Liver (tissue), 9 donors: ENCODE measurements around the gene PPP1R9A. TPM values are rescaled to one million over a fixed set of nuclear protein-coding genes. Genes with fewer than 3 reads are reported as not detected.

Source experiments
- DNase-seq: peaks from one replicate; pipeline ENCODE4 v3.0.0-alpha.2; 2017; ENCODE audit warnings: low spot score
- H3K27ac ChIP-seq, 2 donors: one replicate each; pipeline ENCODE4 v1.7.0; 2013; ENCODE audit warnings: inconsistent platforms in 2 of 2, low read length in 2 of 2, control low read depth in 1 of 2, low read depth in 1 of 2, mild to moderate bottlenecking in 1 of 2
- H3K27me3 ChIP-seq, 4 donors: one replicate each; pipeline versions ENCODE4 v1.6.1 to v1.7.0; 2013; ENCODE audit warnings: low read length in 3 of 4, inconsistent platforms in 1 of 4, mild to moderate bottlenecking in 1 of 4, moderate library complexity in 1 of 4; ENCODE audit not compliant: control insufficient read depth in 4 of 4, insufficient read depth in 4 of 4
- H3K36me3 ChIP-seq, 4 donors: one replicate each; pipeline versions ENCODE4 v1.6.1 to v1.7.0; 2013; ENCODE audit warnings: low read length in 3 of 4, mild to moderate bottlenecking in 3 of 4, low read depth in 1 of 4, moderate library complexity in 1 of 4; ENCODE audit not compliant: control insufficient read depth in 4 of 4, insufficient read depth in 3 of 4
- H3K4me1 ChIP-seq, 4 donors: one replicate each; pipeline versions ENCODE4 v1.6.1 to v1.7.0; 2013; ENCODE audit warnings: low read length in 3 of 4, mild to moderate bottlenecking in 3 of 4, moderate library complexity in 1 of 4; ENCODE audit not compliant: control insufficient read depth in 4 of 4, insufficient read depth in 4 of 4
- H3K4me3 ChIP-seq, 3 donors: one replicate each; pipeline versions ENCODE4 v1.6.1 to v1.7.0; 2013; ENCODE audit warnings: low read length in 3 of 3, control low read depth in 1 of 3, low read depth in 1 of 3, mild to moderate bottlenecking in 1 of 3
- H3K9ac ChIP-seq, 2 donors: one replicate each; pipeline ENCODE4 v1.7.0; 2013; ENCODE audit warnings: low read length in 2 of 2, mild to moderate bottlenecking in 2 of 2, moderate library complexity in 2 of 2, control low read depth in 1 of 2, low read depth in 1 of 2
- H3K9me3 ChIP-seq, 4 donors: one replicate each; pipeline versions ENCODE4 v1.6.1 to v1.7.0; 2013; ENCODE audit warnings: low read length in 3 of 4; ENCODE audit not compliant: control insufficient read depth in 4 of 4
- FOXA1 ChIP-seq: IDR thresholded peaks from 2 replicates; pipeline ENCODE4 v1.6.1; 2016; ENCODE audit warnings: antibody characterized with exemption
- GABPA ChIP-seq, 2 donors: IDR thresholded peaks in 1 of 2; conservative IDR thresholded peaks in 1 of 2; 2 replicates each; pipeline ENCODE4 v1.6.1; 2016; ENCODE audit warnings: antibody characterized with exemption in 2 of 2, mild to moderate bottlenecking in 1 of 2, moderate library complexity in 1 of 2
- HNF4A ChIP-seq, 2 donors: conservative IDR thresholded peaks; 2 replicates each; pipeline ENCODE4 v1.6.1; 2016; ENCODE audit warnings: antibody characterized with exemption in 2 of 2, mild to moderate bottlenecking in 2 of 2
- HNF4G ChIP-seq: IDR thresholded peaks from 2 replicates; pipeline ENCODE4 v1.6.1; 2016; ENCODE audit warnings: antibody characterized with exemption
- JUND ChIP-seq, 2 donors: IDR thresholded peaks; 2 replicates each; pipeline ENCODE4 v1.6.1; 2016; ENCODE audit warnings: antibody characterized with exemption in 2 of 2
- RAD21 ChIP-seq, 2 donors: IDR thresholded peaks; 2 replicates each; pipeline ENCODE4 v1.6.1; 2016; ENCODE audit warnings: antibody characterized with exemption in 2 of 2, mild to moderate bottlenecking in 2 of 2
- RXRA ChIP-seq, 2 donors: IDR thresholded peaks; 2 replicates each; pipeline ENCODE4 v1.6.1; 2017 to 2018; ENCODE audit warnings: antibody characterized with exemption in 2 of 2, mild to moderate bottlenecking in 1 of 2
- SP1 ChIP-seq: IDR thresholded peaks from 2 replicates; pipeline ENCODE4 v1.6.1; 2018; ENCODE audit warnings: antibody characterized with exemption, mild to moderate bottlenecking
- YY1 ChIP-seq: IDR thresholded peaks from 2 replicates; pipeline ENCODE4 v1.6.1; 2016; ENCODE audit warnings: antibody characterized with exemption, mild to moderate bottlenecking
- WGBS: extraction: QIAGEN DNeasy Blood & Tissue Kit; methylation state at CpG from one replicate; pipeline ENCODE4 v1.1.7; 2013; 5-methylcytosine and 5-hydroxymethylcytosine counted together
- polyA plus RNA-seq, 2 donors: library from polyadenylated mRNA; stranded (reverse) in 1 of 2; unstranded in 1 of 2; fragments of 200-250 nt in 1 of 2; fragments of >200 nt in 1 of 2; fragmentation: Nextera tagmentation in 1 of 2; extraction: Ambion mirVana in 1 of 2; gene quantifications; one replicate each; pipeline versions ENCODE4 v1.2.1 to v1.2.3, GENCODE V29; 2013 to 2015
- total RNA-seq, 2 donors: library from RNA; depleted of rRNA; stranded (reverse); fragments of >200 nt; gene quantifications; one replicate each; pipeline ENCODE4 v1.2.3, GENCODE V29; 2014
- TF ChIP-seq, protein P1 (sequence below): IDR thresholded peaks from 2 replicates; pipeline ENCODE4 v1.6.1; 2016; ENCODE audit warnings: antibody characterized with exemption
- TF ChIP-seq, protein P2 (sequence below): IDR thresholded peaks from 2 replicates; pipeline ENCODE4 v1.6.1; 2016; ENCODE audit warnings: antibody characterized with exemption
- TF ChIP-seq, protein P3 (sequence below): fragments of 150-350 bp; IDR thresholded peaks from 2 replicates; pipeline ENCODE4 v1.5.1; 2017; ENCODE audit warnings: improper control_type of control experiment, low read depth, low read length; ENCODE audit not compliant: missing input control
- TF ChIP-seq, protein P4 (sequence below): IDR thresholded peaks from 2 replicates; pipeline ENCODE4 v1.6.1; 2016; ENCODE audit warnings: antibody characterized with exemption, mild to moderate bottlenecking
- TF ChIP-seq, protein P5 (sequence below): IDR thresholded peaks from 2 replicates; pipeline ENCODE4 v1.6.1; 2016; ENCODE audit warnings: antibody characterized with exemption
- donor health status: healthy.
- donor health status: healthy.
- donor health status: healthy.
- donor health status: healthy.
- donor health status: healthy.

PPP1R9A gene
- total and polyA plus RNA-seq, 4 donors: 0.17 to 5.4 (median 2.7) TPM

DNA sequence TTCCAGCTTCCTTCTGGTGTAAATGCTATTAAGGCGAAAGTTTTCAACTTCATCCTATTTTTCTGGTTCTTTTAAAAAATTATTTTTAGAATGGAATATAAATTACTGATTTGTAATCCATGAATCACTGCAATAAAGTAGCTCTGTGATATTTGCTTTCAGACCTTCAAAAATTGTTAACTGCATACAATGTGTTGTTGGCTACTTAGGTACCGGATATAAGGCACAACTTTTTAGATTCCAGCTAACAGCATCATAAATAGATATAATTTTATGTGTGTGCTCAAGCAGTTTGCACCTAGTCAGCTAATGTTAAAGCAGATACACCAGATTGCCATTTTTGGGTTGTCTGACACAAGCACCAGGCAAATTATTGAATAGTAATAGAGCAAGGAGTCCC lies 358.2 kb downstream of the PPP1R9A start:
- H3K27me3 ChIP-seq: no peaks in the 10 kb centered on the region

DNA sequence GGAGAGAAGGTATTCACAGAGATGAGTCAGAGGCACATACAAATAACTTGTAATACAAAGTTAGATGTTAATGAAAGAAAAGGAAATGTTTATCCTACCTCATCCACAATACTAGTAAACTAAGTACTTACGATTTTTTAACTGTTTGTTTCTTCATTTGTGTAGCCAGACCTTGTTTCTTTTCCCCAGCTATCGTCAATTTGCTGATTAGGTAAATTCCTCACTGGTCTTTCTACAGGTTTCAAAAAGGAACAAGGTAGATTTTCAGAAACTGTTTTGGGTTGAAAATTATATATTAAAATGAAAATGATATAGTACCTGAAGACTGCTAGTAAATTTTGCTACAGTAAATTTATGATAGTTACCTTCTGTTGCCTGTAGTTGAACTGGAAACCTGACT lies 360.4 kb downstream of the PPP1R9A start:
- Histone ChIP-seq H3K9me3 (no peaks in the 10 kb centered on the region), H3K4me1 (no peaks in the 10 kb centered on the region), H3K4me3 (no peak overlapping the region), H3K9ac (no peak overlapping the region), H3K36me3 (no peaks in the 10 kb centered on the region), H3K27ac (no peak overlapping the region), H3K27me3 (no peaks in the 10 kb centered on the region)
- no peak for DNase-seq
- WGBS: 91% methylated on average over 2 of the region's 2 CpGs
- TF ChIP-seq SP1: no peak
- TF ChIP-seq HNF4G: no peak
- TF ChIP-seq, protein P1, sequence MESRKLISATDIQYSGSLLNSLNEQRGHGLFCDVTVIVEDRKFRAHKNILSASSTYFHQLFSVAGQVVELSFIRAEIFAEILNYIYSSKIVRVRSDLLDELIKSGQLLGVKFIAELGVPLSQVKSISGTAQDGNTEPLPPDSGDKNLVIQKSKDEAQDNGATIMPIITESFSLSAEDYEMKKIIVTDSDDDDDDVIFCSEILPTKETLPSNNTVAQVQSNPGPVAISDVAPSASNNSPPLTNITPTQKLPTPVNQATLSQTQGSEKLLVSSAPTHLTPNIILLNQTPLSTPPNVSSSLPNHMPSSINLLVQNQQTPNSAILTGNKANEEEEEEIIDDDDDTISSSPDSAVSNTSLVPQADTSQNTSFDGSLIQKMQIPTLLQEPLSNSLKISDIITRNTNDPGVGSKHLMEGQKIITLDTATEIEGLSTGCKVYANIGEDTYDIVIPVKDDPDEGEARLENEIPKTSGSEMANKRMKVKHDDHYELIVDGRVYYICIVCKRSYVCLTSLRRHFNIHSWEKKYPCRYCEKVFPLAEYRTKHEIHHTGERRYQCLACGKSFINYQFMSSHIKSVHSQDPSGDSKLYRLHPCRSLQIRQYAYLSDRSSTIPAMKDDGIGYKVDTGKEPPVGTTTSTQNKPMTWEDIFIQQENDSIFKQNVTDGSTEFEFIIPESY: no peak
- TF ChIP-seq, protein P2, sequence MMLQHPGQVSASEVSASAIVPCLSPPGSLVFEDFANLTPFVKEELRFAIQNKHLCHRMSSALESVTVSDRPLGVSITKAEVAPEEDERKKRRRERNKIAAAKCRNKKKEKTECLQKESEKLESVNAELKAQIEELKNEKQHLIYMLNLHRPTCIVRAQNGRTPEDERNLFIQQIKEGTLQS: no peak
- no peak for TF ChIP-seq RXRA (IDR thresholded peaks at IDR 0.05)
- no peak for TF ChIP-seq YY1
- TF ChIP-seq, protein P3, sequence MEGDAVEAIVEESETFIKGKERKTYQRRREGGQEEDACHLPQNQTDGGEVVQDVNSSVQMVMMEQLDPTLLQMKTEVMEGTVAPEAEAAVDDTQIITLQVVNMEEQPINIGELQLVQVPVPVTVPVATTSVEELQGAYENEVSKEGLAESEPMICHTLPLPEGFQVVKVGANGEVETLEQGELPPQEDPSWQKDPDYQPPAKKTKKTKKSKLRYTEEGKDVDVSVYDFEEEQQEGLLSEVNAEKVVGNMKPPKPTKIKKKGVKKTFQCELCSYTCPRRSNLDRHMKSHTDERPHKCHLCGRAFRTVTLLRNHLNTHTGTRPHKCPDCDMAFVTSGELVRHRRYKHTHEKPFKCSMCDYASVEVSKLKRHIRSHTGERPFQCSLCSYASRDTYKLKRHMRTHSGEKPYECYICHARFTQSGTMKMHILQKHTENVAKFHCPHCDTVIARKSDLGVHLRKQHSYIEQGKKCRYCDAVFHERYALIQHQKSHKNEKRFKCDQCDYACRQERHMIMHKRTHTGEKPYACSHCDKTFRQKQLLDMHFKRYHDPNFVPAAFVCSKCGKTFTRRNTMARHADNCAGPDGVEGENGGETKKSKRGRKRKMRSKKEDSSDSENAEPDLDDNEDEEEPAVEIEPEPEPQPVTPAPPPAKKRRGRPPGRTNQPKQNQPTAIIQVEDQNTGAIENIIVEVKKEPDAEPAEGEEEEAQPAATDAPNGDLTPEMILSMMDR: no peak
- TF ChIP-seq JUND (IDR thresholded peaks at IDR 0.05): no peak
- TF ChIP-seq, protein P4, sequence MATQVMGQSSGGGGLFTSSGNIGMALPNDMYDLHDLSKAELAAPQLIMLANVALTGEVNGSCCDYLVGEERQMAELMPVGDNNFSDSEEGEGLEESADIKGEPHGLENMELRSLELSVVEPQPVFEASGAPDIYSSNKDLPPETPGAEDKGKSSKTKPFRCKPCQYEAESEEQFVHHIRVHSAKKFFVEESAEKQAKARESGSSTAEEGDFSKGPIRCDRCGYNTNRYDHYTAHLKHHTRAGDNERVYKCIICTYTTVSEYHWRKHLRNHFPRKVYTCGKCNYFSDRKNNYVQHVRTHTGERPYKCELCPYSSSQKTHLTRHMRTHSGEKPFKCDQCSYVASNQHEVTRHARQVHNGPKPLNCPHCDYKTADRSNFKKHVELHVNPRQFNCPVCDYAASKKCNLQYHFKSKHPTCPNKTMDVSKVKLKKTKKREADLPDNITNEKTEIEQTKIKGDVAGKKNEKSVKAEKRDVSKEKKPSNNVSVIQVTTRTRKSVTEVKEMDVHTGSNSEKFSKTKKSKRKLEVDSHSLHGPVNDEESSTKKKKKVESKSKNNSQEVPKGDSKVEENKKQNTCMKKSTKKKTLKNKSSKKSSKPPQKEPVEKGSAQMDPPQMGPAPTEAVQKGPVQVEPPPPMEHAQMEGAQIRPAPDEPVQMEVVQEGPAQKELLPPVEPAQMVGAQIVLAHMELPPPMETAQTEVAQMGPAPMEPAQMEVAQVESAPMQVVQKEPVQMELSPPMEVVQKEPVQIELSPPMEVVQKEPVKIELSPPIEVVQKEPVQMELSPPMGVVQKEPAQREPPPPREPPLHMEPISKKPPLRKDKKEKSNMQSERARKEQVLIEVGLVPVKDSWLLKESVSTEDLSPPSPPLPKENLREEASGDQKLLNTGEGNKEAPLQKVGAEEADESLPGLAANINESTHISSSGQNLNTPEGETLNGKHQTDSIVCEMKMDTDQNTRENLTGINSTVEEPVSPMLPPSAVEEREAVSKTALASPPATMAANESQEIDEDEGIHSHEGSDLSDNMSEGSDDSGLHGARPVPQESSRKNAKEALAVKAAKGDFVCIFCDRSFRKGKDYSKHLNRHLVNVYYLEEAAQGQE: no peak
- no peak for TF ChIP-seq RAD21 (IDR thresholded peaks at IDR 0.05)

More for the DNA sequence above, 358.2 kb downstream of the PPP1R9A start:
- Histone ChIP-seq H3K4me3 (no peak overlapping the region), H3K9ac (no peak overlapping the region), H3K27ac (no peak overlapping the region), H3K9me3 (no peaks in the 10 kb centered on the region), H3K4me1 (no peaks in the 10 kb centered on the region), H3K36me3 (no peaks in the 10 kb centered on the region)
- 98% methylated on average over 2 of the region's 2 CpGs for WGBS
- no peak for DNase-seq
- TF ChIP-seq SP1 (no peak), HNF4G (no peak), RAD21 (IDR thresholded peaks at IDR 0.05) (no peak), FOXA1 (no peak), GABPA (IDR thresholded peaks at IDR 0.05 in 1 of 2, conservative IDR thresholded peaks at IDR 0.05 in 1 of 2) (no peak), YY1 (no peak), HNF4A (conservative IDR thresholded peaks at IDR 0.05) (no peak)
- TF ChIP-seq, protein P2: no peak
- TF ChIP-seq, protein P5, sequence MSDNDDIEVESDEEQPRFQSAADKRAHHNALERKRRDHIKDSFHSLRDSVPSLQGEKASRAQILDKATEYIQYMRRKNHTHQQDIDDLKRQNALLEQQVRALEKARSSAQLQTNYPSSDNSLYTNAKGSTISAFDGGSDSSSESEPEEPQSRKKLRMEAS: no peak
- TF ChIP-seq, protein P4: no peak
- TF ChIP-seq, protein P3: no peak
